Uterus (tissue), 2 donors: Measurements from ENCODE around the gene OR7A17.

Source experiments
- POLR2A ChIP-seq, 2 donors: fragments of 450-650 bp; IDR thresholded peaks; one replicate each; pipeline ENCODE4 v1.6.1; 2016; ENCODE audit warnings: antibody characterized with exemption in 2 of 2, mild to moderate bottlenecking in 1 of 2, moderate library complexity in 1 of 2
- TF ChIP-seq, protein P1 (sequence below), 4 experiments: fragments of 200-600 bp in 2 of 4; fragments of 450-650 bp in 2 of 4; sonication (generic) in 2 of 4; IDR thresholded peaks; one replicate each; pipeline ENCODE4 v1.5.1; 2016 to 2019; ENCODE audit warnings: antibody characterized with exemption in 4 of 4, mild to moderate bottlenecking in 2 of 4, moderate library complexity in 1 of 4

DNA sequence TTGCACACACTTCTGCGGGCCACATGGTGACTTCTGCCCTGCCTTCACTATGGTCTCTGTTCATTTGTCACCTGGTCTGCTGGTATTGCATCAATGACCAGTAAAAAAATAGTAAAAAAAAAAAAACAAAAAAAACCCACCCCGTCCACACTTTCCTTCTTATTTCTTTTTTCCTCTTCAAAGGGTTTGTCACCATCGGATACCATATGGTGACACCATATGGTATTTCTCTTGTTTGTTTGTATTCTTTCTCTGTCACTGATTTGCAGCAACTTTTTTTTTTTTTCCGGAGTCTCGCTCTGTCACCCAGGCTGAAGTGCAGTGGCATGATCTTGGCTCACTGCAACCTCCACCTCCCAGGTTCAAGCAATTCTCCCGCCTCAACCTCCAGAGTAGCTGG is 29.2 kb upstream of the OR7A17 start:
- no peak for TF ChIP-seq POLR2A (IDR thresholded peaks at IDR 0.05)
- TF ChIP-seq, protein P1, sequence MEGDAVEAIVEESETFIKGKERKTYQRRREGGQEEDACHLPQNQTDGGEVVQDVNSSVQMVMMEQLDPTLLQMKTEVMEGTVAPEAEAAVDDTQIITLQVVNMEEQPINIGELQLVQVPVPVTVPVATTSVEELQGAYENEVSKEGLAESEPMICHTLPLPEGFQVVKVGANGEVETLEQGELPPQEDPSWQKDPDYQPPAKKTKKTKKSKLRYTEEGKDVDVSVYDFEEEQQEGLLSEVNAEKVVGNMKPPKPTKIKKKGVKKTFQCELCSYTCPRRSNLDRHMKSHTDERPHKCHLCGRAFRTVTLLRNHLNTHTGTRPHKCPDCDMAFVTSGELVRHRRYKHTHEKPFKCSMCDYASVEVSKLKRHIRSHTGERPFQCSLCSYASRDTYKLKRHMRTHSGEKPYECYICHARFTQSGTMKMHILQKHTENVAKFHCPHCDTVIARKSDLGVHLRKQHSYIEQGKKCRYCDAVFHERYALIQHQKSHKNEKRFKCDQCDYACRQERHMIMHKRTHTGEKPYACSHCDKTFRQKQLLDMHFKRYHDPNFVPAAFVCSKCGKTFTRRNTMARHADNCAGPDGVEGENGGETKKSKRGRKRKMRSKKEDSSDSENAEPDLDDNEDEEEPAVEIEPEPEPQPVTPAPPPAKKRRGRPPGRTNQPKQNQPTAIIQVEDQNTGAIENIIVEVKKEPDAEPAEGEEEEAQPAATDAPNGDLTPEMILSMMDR (IDR thresholded peaks at IDR 0.05), result no peak
